Measurements from ENCODE around the gene NLRP1. TPM values are rescaled to one million over a fixed set of nuclear protein-coding genes. Genes with fewer than 3 reads are reported as not detected.

NLRP1 gene
- total and polyA plus RNA-seq, 2 of the 13 experiments (the other 11 are each of a cell fraction or from before 2014, with no cell fraction given) = 3.4 to 3.7 TPM

DNA sequence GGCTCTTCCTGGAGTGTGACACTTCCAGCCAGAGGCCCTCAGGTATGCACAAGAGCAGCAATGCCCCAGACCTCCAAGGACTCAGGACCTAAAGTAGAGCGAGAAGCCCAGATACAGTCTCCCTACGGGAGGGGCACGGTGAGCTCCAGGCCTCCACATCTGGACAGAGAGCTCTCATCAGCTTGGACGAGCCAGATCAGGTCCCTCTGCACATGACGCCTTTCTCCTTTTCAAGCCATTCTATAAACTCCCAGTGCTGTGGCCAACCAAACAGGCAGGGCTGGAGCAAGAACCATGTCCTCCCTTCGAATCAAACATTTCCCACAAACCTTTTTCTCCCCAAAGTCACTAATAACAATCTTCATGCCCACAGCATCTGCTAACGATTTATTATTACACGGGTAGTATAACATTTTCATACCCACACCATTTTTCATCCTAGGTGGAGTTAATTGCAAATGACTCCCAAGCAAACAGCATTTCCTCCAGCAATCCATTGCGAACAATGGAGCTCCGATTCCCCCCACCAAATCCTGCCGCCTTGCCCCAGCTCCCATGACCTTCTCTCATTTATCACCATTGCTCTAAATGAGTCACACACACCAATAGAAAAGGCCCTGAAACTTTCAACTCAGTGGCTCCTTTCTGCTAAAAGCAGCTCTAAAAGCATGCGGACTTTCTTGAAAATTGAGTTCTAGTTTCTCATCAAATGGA lies 24.2 kb upstream of the NLRP1 start:
- Histone ChIP-seq H3K27me3 (ENCODE audit: control insufficient read depth in 1 of 2, insufficient read depth in 2 of 2, low read length in 2 of 2) (peaks cover 0 to 5% of the 10 kb centered on the region in 2 experiments; a peak in 1 of 5 replicates), H2AFZ (ENCODE audit: low read length) (no peak overlapping the region), H3K9me3 (ENCODE audit: low read length) (no peaks in the 10 kb centered on the region), H3K9ac (ENCODE audit: insufficient read depth, low read depth, low read length) (no peak overlapping the region), H3K4me2 (ENCODE audit: low read depth, low read length) (no peak overlapping the region), H3K36me3 (replicated peaks in 1 of 2; ENCODE audit: control insufficient read depth in 1 of 2, insufficient read depth in 2 of 2, low read length in 2 of 2) (no peaks in the 10 kb centered on the region), H3K79me2 (ENCODE audit: insufficient read depth, low read length) (no peaks in the 10 kb centered on the region), H3K27ac (ENCODE audit: extremely low read length, insufficient read depth, low read length) (no peak overlapping the region), H4K20me1 (ENCODE audit: insufficient read depth, low read length) (no peaks in the 10 kb centered on the region), H3K4me3 (replicated peaks in 1 of 3; ENCODE audit: insufficient read depth in 1 of 3, low read depth in 2 of 3, low read length in 3 of 3) (no peak overlapping the region), H3K4me1 (ENCODE audit: insufficient read depth, low read length) (no peaks in the 10 kb centered on the region)
- DNase-seq (ENCODE audit: low spot score) (no peak), FAIRE-seq (no peak), ATAC-seq (no peak)
- 41% methylated on average over 12 of the region's 12 CpGs for WGBS (ENCODE audit: low lambda C conversion rate)
- POLR2A ChIA-PET = no interaction called here
- BruUV-seq (replicated peaks) = no TSS peak
- in situ Hi-C loops (cut with HindIII; ENCODE audit: extremely low pct_ligation_motif_present, low pct_unique_long_range_greater_than_20kb) (no loop called here), intact Hi-C loops (cut with micrococcal nuclease; ENCODE audit: unreplicated experiment) (no loop called here)
- TF ChIP-seq HNF4A (CRISPR knock-in tag; IDR thresholded peaks at IDR 0.05) = no peak
- no peak for TF ChIP-seq DNMT3B (CRISPR knock-in tag; conservative IDR thresholded peaks at IDR 0.05)
- no peak for TF ChIP-seq ISL2 (CRISPR knock-in tag; IDR thresholded peaks at IDR 0.05)
- TF ChIP-seq PCBP2 (optimal IDR thresholded peaks at IDR 0.05; ENCODE audit: low read depth, low read length, poor library complexity, severe bottlenecking) = no peak
- TF ChIP-seq ZFP37 (CRISPR knock-in tag; IDR thresholded peaks at IDR 0.05; ENCODE audit: borderline replicate concordance) = no peak
- TF ChIP-seq CAMTA2 (CRISPR knock-in tag; IDR thresholded peaks at IDR 0.05; ENCODE audit: borderline replicate concordance) = no peak
- no peak for TF ChIP-seq GTF2F1 (IDR thresholded peaks at IDR 0.05; ENCODE audit: low read length)
- no peak for TF ChIP-seq ZBTB8A (CRISPR knock-in tag; IDR thresholded peaks at IDR 0.05; ENCODE audit: borderline replicate concordance, low read depth)
- no peak for TF ChIP-seq EP300 (IDR thresholded peaks at IDR 0.05; ENCODE audit: low read depth in 2 of 2, low read length in 2 of 2)
- no peak for TF ChIP-seq EP300 (CRISPR knock-in tag; IDR thresholded peaks at IDR 0.05; ENCODE audit: borderline replicate concordance)
- CTCF ChIA-PET (ENCODE audit: low intra/inter-chr PET ratio, low total read pairs) = no interaction called here

All from HepG2 (cell line).